OCI-LY3 (cell line): ENCODE results near the gene ZBTB18.

Experiments
- EZH2phosphoT487 ChIP-seq: fragments of 200-600 bp; shearing (Covaris generic); IDR thresholded peaks from 2 replicates; pipeline ENCODE4 v1.6.1; 2018; ENCODE audit warnings: antibody characterized with exemption, mixed run types, low read depth
- TF ChIP-seq, protein P1 (sequence below): fragments of 200-600, 300-600 bp; sonication (generic); IDR thresholded peaks from 2 replicates; pipeline ENCODE4 v1.5.1; 2014; ENCODE audit warnings: antibody characterized with exemption, low read length, low read depth

DNA sequence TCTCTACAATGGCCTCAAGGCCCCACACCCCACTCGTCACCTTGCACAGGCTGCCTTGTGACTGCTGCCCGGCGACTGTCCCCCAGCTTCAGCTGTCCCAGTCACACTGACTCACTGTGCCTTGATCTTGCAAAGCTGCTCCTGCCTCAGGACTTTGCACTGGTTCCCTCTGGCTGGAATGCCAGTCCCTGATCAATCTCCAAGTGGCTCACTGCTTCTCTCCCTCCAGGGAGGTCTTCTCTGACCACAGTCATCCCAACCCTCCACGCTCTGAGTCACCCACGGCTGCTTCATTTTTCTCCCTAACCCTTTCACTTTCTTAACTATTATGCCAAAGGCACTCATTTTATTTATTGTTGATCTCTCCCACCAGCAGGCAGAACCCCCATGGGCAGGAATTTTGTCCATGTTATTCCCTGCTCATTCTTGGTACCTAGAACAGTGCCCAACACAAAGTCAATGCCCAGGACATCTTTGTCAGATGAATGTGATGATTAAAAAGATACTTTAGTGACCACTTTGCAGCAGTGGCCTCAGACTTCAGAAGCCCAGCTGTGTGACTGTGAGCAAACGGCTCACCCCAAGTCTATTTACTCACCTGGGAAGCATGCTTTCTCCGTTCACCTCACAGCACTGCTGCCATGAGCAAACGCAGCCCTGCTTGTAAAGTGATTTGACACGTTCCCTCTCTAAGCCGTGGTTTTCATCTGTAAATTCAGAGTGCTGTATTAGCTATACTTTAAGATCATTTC, 53.4 kb downstream of the ZBTB18 start:
- TF ChIP-seq, protein P1, sequence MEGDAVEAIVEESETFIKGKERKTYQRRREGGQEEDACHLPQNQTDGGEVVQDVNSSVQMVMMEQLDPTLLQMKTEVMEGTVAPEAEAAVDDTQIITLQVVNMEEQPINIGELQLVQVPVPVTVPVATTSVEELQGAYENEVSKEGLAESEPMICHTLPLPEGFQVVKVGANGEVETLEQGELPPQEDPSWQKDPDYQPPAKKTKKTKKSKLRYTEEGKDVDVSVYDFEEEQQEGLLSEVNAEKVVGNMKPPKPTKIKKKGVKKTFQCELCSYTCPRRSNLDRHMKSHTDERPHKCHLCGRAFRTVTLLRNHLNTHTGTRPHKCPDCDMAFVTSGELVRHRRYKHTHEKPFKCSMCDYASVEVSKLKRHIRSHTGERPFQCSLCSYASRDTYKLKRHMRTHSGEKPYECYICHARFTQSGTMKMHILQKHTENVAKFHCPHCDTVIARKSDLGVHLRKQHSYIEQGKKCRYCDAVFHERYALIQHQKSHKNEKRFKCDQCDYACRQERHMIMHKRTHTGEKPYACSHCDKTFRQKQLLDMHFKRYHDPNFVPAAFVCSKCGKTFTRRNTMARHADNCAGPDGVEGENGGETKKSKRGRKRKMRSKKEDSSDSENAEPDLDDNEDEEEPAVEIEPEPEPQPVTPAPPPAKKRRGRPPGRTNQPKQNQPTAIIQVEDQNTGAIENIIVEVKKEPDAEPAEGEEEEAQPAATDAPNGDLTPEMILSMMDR: no peak
- no peak for TF ChIP-seq EZH2phosphoT487
